ENCODE results near the gene MYO10. TPM values are rescaled to one million over a fixed set of nuclear protein-coding genes. Genes with fewer than 3 reads are reported as not detected.

MYO10 gene
- polyA plus RNA-seq, 3 donors, result 38.1 to 42.3 (median 38.2) TPM

DNA sequence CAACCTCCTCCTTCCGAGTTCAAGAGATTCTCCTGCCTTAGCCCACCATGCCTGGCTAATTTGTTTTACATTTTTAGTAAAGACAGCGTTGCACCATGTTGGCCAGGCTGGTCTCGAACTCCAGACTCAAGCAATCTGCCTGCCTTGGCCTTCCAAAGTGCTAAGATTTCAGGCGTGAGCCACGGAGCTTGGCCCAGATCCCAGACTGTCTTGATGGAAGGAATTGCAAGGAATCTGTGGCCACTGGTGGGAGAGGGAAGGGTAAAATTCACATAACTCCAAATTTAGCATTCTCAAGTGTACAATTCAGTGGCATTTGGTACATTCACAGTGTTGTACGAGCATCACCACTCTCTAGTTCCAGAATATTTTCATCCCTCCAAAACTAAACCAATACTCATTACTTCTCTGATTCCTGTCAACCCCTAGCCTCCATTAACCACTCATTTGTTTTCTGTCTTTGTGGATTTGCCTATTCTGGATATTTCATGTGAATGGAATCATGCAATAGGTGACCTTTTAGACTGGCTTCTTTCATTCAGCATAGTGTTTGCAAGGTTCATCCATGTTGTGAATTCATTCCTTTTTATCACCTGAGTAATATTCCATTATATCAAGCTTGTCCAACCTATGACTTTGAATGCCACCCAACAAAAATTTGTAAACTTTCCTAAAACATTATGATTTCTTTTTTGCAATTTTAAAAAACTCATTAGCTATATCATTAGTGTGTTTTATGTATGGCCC, 8.9 kb upstream of the MYO10 start:
- no peak for DNase-seq (ENCODE audit: low read depth in 3 of 3, low spot score in 2 of 3)

DNA sequence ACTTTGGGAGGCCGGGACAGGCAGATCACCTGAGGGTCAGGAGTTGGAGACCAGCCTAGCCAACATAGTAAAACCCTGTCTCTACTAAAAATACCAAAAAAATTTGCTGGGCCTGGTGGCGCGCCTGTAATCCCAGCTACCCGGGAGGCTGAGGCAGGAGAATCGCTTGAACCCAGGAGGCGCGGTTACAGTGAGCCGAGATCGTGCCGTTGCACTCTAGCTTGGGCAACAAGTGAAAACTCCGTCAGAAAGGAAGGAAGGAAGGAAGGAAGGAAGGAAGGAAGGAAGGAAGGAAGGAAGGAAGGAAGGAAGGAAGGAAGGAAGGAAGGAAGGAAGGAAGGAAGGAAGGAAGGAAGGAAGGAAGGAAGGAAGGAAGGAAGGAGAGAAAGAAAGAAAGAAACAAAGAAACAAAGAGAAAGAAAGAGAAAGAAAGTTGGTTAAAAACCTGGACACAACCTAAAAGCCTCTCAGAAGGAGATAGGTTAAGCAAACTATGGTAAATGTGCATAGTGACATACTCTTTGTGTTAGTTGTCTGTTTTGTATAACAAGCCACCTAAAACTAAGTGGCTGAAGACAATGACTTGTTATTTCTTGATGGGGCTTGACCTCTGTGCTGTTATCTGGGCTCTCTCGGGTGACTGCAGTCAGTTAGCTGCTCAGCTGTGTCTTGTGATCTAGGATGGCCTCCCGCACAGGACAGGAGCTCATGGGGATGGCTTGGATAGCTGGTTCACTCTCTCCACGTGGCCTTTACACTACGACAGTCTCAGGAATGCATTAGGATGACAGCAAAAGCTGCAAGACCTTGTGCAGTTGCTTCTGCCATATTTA, 8.0 kb upstream of the MYO10 start:
- DNase-seq (ENCODE audit: low read depth in 3 of 3, low spot score in 2 of 3), result no peak

DNA sequence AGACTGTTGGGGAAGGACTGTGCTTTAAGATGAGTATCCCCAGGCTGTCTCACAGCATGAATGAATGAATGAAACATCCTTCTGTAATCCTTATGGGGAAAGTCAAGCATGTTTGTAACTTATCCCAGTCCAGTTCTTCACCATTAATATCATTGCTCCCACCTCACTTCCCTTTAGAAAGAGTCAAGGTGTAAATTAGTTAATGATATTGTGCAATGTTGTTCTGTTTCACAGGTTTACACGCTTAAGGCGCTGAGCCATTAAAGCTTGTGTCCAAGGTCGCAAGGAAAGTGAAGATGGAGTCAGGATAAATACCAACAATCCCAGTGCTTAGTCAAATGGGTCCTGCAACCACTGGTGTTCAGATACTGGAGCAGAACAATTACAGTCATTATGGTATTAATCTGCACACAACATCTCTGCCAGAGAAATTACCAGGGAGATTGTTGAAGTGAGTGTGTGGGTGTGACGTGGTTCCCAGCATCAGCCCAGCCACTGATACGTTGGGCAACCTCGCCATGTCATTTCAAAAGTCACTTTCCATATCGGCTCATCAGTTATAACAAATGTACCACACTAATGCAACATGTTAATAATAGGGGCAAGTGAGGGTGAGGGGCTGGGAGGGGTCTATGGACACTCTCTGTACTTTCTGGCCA, 1.5 kb upstream of the MYO10 start:
- no peak for DNase-seq (ENCODE audit: low read depth in 3 of 3, low spot score in 2 of 3)

DNA sequence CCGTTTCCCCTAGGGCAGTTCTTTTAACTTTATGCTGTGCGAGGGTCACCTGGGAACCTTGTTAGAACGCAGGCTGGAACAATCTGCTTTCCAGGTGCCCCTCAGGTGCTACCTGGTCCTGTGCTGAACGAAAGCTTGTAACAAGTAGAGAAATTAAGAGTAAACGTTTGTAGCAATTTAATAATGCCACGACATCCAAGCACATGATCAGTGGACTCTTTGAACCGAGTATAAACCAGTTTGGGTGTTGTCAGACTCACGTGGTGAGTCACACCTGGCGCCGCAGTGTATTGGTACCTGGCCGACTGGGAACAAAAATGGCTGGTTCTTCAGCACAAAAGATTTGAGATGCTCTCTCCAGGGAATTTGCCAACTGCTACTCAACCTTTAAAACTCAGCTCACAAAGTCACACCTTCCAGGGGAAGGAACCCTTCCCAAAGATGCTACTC, 926 bp upstream of the MYO10 start:
- no peak for DNase-seq (ENCODE audit: low read depth in 3 of 3, low spot score in 2 of 3)

DNA sequence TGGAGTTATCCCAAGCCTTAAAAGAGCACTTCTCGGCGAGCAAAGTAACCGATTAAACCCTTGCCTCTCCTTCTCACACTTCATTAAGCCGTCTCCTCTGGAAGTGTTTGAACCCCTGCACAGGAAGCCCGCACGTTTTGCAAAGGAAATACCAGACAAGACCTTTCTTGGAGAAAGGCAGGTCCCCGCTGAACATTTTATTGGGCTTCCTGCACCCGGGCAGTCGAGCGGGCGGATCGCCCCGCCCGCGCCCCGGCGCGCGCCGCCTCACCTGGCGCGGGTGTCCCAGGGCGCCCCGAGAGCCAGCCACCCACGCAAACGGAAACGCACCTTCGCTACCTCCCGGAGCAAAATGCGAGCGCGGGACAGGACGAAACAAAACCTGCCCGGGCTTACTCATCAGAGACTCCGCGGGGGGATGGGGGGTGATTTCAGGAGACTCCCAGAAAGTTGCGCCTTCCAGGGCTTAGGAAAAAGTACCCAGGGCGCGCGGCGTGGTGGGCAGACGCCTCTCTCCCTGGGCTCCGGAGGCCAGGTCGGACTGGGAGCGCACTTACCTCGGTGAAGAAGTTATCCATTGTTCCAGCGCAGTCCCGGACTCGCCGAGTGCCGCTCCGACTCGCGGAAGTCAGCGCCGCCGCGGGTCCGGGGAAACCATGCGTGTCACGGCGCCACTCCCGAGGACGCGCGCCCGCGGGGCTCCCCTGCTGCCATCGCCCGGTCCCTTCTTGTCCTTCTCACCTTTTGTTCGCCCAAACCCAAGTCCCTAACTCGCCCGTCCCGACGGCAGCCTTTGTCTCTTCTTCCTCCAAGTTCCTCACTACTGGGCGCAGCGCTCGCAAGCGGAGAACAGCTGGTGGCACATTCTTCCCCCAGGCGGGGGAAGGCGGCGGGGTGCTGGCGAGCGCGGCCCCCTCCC, 598 bp downstream of the MYO10 start:
- DNase-seq (ENCODE audit: low read depth in 3 of 3, low spot score in 2 of 3), result no peak

DNA sequence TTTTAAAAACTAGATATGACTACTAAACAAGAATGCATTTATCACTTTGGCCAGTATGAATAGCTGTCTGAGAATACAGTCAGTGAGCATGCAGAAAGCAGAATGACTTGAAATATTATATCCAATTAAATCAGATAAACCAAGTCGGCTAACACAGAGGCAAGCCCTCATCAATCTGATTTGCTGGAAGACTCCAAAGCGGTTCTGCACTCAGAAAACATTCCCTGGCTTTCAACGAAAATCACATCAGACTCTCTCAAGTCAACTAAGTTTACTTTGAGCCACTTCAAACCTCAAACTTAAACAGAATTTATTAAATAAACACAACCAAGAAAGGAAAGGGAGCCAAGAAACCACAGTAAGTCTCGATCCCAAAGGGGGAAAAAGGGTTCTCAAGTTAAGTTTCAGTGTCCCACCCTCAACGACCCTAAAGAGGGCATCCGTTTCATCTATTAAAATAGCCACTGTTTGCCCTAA, 1.4 kb downstream of the MYO10 start:
- no peak for DNase-seq (ENCODE audit: low read depth in 3 of 3, low spot score in 2 of 3)

DNA sequence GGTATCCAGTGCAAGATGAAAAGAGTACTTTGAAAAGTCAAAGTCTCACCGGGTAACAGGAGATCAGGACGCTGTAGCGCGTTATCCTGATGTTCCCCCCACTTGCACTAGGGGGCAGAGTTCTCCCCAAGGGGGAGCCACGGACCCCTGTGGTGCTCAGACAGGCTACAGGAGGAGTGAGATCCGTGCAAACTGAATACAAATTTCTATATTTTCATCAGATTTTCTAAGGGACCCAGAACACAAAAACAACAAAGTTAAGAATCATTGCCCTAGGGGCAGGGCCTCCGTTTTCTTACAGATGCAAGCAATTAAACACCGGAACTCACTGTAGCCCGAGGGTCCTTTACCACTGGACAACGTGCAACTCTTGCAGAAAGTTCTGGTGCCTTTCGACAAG, 2.0 kb downstream of the MYO10 start:
- no peak for DNase-seq (ENCODE audit: low read depth in 3 of 3, low spot score in 2 of 3)

DNA sequence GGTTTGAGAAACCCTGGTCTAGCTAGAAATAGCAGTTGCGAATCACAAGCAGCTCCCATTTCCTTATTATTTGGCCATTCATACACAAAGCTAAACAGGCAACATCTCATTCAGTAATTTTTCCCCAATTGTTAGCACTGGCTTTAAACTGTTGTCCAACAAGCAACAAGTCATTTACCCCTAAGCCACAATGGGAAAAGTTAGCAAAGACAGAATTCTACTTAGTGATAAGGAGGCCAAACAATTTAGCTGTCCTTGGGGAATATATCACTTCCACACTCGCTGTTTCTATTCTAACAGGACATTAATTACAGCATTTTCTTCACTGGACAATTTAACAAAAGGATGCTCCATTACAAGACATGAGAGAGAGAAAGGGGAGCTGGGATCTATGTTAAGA, 2.8 kb downstream of the MYO10 start:
- no peak for DNase-seq (ENCODE audit: low read depth in 3 of 3, low spot score in 2 of 3)

DNA sequence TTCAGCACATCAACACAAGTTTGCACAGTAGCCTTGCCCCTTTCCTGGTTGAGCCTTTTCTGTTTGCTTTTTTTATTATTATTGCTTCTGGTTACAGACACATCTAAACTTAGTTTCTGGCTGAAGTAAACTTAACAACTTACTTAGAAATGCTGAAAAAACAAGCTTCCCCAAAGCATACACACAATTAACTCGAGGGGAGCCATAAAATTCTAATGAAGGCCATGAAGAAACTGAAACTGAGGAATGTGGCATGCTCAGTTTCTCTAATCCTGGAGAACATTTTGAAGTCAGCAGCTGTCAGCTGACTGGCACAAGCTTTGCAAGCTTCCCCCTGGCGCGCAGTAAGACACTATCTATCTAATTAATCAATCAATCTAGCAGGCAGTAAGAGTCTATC, 3.7 kb downstream of the MYO10 start:
- DNase-seq (ENCODE audit: low read depth in 3 of 3, low spot score in 2 of 3), result no peak

DNA sequence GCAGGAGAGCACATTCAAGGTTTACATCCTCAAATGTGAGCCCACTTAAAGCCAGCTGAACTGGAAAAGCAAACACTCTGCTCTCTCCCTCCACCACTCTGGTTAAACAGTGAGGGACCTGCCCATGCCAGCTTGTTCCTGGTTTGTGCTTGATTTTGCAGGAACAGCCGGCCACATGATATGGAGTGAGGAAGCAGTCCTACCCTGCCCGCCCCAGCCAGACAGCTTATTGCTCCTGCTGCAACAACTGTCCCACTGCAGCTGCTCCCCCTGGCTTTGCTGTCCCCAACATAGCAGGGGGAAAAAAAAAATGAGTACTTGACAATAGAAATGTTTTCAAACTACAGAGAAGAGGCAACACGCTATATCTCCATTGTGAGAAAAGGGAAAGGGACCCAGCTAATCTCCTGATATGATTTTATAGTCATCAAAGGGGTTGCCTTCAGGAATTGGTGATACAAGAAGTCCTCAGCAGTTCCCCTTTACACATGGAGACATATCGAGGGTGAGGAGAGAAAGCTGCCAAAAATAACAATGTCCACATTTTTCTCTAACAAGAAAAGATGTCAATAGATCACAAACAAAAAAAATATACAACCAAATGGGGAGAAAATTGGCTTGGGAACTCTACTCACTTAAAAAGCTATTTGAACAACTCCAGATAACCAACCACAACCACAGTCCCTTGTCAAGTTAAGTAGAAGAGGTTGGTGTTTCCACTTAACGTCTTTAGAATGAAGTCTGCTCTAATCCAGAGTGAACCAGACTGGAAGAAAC, 4.6 kb downstream of the MYO10 start:
- no peak for DNase-seq (ENCODE audit: low read depth in 3 of 3, low spot score in 2 of 3)

DNA sequence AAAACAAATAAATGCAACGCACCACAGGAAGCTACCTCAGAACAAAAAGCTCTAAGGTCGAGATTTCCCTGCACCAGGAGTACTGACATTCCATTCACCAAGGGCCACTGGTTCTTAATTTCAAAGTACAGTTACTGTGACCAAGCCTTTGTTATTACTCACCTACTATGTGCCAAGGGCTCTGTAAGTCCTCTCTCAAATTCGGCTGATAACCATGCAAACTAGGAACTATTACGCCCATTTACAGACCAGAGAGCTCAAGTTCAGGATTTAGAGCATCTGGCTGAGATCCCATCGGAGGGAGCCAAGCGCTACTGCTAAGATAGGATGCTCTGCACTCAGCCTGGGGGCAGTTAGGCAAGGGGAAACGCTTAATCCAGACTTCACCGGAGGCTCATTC, 5.6 kb downstream of the MYO10 start:
- no peak for DNase-seq (ENCODE audit: low read depth in 3 of 3, low spot score in 2 of 3)

DNA sequence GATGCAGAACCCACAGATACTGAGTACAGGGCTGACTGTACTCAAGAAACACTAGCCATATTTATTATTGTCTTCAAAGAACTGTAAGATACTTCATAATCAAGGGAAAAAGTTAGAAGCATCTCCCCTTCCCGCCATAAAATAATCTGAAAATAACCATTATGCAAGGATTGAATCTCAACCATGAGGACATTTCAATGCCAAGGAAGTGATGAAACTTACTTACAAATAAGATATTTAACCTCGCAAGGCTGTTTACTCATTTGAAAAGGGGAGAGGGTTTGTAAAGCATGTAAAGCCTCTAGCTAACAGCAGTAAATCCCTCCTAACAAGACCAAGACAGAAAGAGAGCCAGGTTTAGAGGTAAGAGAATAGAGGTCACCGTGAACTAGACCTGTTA, 6.3 kb downstream of the MYO10 start:
- no peak for DNase-seq (ENCODE audit: low read depth in 3 of 3, low spot score in 2 of 3)

DNA sequence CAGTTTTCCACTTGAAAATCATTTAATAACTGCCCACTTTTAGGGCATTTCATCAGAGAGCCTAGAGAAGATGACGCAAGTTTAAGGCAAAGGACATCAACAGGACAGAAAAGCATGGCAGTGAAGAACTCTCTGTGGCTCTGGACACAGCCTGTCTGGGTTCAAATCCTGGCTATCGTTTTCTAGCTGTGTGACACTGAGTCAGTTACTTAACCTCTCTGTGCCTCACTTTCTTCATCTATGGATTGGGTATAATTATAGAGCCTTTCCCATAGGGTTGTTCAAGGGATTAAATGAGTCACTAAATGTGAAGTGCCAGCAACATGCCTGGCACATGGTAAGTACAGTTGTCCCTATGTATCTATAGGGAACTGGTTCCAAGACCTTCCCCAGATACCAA, 6.7 kb downstream of the MYO10 start:
- DNase-seq (ENCODE audit: low read depth in 3 of 3, low spot score in 2 of 3), result no peak

DNA sequence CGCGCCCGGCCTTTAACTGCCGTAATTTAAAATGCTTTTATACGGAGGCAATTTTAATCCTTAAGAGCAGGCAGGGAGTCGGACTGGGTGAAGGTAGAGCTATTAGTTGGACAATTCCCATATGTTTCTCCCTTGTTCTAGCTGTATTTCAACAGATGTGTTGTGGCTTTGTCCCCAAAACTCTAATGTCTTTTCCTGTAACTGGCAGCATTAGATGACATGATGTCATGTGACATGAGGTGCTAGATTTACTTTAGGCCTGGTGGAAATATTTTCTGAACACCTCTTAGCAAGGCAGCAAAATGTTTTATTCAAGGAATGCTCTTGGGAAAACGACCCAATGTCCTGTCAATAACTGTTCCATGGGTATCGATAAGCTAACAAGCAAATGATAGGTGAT, 8.5 kb downstream of the MYO10 start:
- DNase-seq (ENCODE audit: low read depth in 3 of 3, low spot score in 2 of 3), result no peak

DNA sequence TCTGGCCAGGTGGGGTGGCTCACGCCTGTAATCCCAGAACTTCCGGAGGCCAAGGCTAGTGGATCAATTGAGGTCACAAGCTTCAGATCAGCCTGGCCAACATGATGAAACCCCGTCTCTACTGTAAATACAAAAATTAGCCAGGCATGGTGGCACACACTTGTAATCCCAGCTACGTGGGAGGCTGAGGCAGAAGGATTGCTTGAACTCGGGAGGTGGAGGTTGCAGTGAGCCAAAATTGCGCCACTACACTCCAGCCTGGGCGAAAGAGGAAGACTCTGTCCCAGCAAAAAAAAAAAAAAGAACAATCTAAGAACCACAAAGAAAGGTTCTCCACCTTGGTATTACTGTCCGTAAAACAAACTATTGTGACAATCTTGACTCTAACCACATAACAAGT, 9.7 kb downstream of the MYO10 start:
- no peak for DNase-seq (ENCODE audit: low read depth in 3 of 3, low spot score in 2 of 3)

DNA sequence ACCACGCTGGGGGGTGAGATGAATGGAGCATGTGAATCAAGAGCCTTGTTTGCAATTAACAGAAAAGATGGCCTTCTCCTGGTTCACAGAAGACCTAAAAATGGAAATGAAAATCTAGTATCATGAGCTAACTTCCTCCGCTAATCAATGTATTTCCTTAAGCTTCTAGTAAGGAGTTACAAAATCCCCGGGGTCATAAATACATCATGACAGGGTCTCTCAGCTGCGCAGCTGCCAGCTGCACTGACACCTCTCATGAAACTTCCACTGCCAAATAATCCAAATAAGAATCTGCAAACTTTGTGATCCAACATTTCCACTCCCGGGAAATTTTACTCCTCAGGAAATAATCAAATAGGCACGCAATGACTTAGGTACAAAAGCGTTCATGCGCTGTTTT, 11.9 kb downstream of the MYO10 start:
- no peak for DNase-seq (ENCODE audit: low read depth in 3 of 3, low spot score in 2 of 3)

DNA sequence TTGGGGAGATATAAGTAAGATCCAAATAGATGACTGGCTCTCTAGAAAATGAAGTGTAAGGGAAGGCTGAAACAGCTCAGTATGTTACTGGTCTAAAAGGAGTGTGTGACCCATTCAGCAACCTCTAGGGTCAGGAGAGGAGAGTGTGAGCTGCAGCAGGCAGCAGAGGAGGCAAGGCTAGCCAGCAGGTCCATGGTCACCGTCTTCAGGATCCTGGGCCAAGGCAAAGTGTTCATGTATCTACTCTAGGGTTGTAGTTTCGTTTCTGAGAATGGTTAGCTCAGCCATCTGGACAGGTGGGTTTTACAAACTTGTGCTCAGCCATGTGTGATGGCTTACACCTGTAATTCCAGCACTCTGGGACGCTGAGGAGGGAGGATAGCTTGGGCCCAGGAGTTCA, 13.7 kb downstream of the MYO10 start:
- DNase-seq (ENCODE audit: low read depth in 3 of 3, low spot score in 2 of 3), result no peak

DNA sequence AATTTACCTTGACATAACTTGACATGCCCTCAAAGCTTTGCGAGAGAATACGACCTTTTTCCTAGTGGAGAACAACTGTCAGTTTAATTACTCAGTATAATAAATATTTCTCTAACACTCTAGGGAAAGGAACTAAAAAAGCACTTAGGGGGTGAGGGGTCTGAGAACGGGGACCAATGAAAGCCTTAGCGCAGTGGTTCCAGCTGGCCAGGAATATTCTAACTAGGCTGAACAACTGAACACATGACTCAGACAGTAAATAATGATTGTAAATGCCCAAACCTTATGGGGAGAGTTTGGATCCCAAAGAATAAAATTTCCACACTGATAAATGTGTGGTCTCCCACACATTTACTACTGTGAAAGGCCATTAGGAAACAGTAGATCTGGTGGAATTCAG, 14.9 kb downstream of the MYO10 start:
- DNase-seq (ENCODE audit: low read depth in 3 of 3, low spot score in 2 of 3), result no peak

DNA sequence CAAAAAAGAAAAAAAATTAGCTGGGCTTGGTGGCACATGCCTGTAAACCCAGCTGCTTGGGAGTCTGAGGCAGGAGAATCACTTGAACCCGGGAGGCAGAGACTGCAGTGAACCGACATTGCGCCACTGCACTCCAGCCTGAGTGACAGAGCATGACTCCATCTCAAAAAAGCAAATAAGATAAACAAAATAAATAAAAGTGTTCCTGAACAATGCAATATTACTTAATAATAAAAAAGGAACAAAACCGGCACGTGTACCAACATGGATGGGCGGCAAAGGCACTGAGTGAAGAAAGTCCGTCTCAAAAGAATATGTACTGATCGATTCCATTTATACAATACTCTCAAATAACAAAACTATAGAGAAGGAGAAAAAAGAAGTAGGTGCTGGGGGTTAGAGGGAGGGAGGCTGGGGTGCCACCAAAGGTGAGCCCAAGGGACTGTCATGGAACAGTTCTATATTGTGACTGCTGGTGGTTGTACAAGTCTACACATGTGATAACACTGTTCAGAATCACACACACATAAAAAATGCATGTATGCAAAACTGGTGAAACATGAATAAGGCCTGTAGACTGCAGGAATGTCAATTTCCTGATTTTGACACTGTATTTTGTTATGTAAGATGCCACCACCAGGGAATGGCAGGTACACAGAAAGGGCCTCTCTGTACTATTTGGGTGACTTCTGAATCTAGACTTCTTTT, 15.8 kb downstream of the MYO10 start:
- no peak for DNase-seq (ENCODE audit: low read depth in 3 of 3, low spot score in 2 of 3)

Data from right renal cortex interstitium (tissue), 3 donors.